Pulmonary artery endothelial cell (primary cell): ENCODE measurements around the gene TICAM1. TPM values are rescaled to one million over a fixed set of nuclear protein-coding genes. Genes with fewer than 3 reads are reported as not detected.
"Not testable (repeated sequence)": the region's sequence is repeated elsewhere in the genome, so short reads cannot be mapped to it uniquely, and the experiment has no call there.

Experiments
- DNase-seq: peaks from one replicate; pipeline ENCODE4 v3.0.0-alpha.2; 2011; ENCODE audit warnings: low read depth, low spot score
- total RNA-seq: library from RNA; depleted of rRNA; stranded (reverse); fragments of >200 nt; gene quantifications from 2 replicates; pipeline ENCODE4 v1.2.3, GENCODE V29; 2014

TICAM1 gene
- total RNA-seq, 1 donor from 2014 or later: 4.0 TPM

DNA sequence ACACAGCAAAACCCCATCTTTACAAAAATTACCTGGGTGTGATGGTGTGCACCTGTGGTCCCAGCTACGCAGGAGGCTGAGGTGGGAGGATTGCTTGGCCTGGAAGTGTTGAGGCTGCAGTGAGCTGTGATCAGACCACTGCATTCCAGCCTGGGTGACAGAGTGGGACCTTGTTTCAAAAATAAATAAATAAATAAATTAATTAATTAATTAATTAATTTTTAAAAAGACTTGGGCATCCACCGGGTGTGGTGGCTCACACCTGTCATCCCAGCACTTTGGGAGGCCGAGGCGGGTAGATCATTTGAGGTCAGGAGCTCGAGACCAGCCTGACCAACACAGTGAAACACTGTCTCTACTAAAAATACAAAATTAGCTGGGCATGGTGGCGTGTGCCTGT lies 26.4 kb downstream of the TICAM1 start:
- DNase-seq: not testable (repeated sequence)

DNA sequence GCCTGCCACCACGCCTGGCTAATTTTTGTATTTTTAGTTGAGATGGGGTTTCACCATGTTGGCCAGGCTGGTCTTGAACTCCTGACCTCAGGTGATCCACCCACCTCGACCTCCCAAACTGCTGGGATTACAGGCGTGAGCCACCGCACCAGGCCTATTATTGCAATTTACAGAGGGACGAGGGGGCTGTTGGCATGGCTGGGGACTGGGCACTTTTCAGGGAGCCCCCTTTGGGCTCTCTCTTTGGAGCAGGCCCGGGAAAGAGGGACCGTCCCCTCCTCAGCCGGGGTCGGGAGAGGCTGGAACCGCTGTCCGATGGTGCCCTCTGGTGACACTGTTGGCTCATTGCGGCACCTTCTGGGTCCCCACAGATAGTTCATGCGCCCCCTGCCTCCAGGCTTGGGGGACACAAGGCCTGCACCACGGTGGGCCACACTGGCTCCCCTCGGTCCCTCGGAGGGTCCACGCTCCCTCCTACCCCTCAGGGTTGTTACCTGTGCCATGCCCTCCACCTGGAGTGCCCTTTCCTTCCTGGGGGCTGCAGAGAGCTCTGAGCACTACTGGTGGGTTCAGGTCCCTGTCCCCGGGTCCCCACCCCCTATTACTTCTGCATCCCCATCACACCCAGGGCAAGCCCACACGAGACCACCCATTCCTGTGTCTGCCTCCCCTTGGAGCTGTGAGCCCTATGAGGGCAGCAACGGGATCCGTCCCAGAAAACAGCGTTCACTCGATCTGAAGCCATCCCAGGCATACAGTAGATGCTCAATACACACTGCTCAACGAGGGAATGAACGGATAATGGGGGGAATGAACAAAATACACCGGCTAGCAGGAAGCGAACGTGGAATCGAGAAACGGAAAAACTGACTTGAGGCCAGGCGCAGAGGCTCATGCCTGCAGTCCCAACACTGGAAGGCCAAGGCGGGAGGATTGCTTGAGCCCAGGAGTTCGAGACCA lies 27.5 kb downstream of the TICAM1 start:
- no peak for DNase-seq

DNA sequence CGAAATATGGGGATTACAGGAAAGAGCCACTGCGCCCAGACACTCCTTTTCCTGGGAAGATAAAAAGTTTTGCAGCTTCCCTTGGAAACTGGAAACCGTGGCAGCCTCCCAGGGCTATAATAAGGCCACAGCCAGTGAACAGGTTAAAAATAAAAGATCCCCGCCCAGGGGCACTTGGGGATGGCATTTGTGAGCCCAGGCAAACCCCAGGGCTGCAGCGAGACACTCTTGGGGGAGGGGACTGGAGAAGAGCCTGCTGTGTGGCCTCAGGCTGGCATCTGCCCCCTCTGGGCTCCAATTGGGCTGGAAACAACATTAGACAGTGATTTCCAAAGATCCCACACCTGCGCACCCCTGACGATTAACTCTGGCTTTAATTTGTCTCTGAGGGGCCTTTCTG lies 28.8 kb downstream of the TICAM1 start:
- no peak for DNase-seq

DNA sequence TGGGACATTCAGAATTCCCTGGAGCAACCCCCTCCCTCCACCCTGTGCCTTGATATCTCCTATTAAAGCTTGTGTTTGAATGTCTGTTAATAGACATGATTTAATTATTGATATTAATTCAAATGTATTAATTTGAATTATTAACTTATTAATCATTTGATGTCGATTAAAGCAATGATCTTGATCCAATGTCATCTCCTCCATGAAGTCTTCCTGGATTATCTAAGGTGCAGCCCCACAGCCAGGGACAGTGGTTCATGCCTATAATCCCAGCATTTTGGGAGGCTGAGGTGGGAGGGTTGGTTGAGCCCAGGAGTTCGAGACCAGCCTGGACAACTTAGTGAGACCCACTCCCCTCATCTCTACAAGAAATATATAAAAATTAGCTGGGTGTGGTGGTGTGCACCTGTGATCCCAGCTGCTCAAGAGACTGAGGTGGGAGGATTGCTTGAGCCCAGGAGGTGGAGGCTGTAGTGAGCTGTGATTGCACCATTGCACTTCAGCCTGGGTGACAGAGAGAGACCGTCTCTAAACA lies 30.4 kb downstream of the TICAM1 start:
- DNase-seq: no peak

DNA sequence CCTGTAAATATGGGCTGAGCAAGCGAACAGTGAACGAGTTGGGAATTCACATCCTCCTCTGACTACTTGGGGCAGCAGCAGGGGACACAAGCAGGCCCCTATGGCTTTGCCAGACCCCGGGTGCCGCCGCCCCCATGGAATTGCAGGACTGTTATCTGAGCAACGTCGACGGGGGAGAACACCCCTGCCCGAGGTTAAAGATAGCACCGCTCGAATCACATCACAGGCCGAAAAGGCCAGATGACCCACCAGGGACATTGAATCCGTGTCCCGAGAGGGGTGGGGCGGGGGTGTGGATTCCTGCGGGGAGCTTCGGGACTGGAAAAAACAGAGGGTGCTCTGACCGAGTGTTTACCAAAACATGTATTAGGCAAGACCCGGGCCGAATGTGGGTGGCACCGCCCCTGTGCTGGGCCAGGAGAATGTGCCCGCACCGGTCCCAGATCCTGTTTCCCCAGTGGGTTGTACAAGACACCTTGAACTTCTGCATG lies 30.9 kb downstream of the TICAM1 start:
- no peak for DNase-seq

DNA sequence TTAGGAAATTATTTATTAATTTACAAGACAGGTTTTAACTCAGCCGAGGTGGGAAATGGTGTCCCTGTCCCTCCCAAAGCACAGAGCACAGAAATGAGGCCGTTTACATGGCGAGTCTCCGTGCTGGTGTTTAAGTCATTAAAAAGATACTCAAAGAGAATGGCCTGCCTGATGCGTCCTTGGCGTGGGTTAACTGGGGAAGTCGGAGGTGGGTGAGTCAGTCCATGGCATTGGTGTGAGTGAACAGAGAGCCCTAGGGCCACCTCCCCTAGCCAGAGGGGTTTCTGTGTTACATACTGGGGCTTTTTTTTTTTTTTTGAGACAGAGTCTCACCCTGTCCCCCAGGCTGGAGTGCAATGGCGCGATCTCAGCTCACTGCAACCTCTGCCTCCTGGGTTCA lies 36.1 kb downstream of the TICAM1 start:
- no peak for DNase-seq

DNA sequence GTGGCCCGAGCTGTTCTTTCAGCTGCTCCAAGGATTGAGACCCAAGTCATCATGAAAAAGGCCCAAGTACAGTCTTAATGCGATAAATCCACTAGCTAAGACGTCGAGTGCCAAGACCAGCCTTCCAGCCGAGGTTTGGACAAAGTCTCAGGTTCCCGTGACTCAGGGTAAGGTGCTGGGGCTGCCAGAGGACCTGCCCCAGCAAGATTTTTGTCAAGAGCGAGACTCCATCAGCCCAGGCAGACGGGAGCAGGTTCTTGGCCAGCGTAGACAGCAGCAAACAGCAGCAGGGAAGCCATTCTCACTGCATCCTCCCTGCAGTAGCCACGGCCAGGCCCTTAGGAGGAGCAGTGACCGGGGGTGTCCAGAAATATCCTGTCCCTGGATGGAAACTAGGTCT lies 36.5 kb downstream of the TICAM1 start:
- DNase-seq: no peak

DNA sequence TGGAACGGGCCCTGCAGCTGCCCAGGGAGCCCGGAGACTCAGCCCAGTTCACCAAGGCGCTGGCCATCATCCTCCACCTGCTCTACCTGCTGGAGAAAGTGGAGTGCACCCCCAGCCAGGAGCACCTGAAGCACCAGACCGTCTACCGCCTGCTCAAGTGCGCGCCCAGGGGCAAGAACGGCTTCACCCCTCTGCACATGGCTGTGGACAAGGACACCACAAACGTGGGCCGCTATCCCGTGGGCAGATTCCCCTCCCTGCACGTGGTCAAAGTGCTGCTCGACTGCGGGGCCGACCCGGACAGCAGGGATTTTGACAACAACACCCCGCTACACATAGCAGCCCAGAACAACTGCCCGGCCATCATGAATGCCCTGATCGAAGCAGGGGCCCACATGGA lies 38.2 kb downstream of the TICAM1 start:
- not testable (repeated sequence) for DNase-seq

DNA sequence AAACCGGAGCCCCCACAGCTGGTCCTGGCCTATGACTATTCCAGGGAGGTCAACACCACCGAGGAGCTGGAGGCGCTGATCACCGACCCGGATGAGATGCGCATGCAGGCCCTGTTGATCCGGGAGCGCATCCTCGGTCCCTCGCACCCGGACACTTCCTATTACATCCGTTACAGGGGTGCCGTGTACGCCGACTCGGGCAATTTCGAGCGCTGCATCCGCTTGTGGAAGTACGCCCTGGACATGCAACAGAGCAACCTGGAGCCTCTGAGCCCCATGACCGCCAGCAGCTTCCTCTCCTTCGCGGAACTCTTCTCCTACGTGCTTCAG lies 38.7 kb downstream of the TICAM1 start:
- not testable (repeated sequence) for DNase-seq

DNA sequence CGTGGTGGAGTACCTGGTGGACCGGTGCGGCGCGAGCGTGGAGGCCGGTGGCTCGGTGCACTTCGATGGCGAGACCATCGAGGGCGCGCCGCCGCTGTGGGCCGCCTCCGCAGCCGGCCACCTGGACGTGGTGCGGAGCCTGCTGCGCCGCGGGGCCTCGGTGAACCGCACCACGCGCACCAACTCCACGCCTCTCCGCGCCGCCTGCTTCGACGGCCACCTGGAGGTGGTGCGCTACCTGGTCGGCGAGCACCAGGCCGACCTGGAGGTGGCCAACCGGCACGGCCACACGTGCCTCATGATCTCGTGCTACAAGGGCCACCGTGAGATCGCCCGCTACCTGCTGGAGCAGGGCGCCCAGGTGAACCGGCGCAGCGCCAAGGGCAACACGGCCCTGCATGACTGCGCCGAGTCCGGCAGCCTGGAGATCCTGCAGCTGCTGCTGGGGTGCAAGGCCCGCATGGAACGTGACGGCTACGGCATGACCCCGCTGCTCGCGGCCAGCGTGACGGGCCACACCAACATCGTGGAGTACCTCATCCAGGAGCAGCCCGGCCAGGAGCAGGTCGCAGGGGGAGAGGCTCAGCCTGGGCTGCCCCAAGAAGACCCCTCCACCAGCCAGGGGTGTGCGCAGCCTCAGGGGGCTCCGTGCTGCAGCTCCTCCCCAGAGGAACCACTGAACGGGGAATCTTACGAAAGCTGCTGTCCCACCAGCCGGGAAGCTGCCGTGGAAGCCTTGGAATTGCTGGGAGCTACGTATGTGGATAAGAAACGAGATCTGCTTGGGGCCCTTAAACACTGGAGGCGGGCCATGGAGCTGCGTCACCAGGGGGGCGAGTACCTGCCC lies 39.3 kb downstream of the TICAM1 start:
- DNase-seq: not testable (repeated sequence)

DNA sequence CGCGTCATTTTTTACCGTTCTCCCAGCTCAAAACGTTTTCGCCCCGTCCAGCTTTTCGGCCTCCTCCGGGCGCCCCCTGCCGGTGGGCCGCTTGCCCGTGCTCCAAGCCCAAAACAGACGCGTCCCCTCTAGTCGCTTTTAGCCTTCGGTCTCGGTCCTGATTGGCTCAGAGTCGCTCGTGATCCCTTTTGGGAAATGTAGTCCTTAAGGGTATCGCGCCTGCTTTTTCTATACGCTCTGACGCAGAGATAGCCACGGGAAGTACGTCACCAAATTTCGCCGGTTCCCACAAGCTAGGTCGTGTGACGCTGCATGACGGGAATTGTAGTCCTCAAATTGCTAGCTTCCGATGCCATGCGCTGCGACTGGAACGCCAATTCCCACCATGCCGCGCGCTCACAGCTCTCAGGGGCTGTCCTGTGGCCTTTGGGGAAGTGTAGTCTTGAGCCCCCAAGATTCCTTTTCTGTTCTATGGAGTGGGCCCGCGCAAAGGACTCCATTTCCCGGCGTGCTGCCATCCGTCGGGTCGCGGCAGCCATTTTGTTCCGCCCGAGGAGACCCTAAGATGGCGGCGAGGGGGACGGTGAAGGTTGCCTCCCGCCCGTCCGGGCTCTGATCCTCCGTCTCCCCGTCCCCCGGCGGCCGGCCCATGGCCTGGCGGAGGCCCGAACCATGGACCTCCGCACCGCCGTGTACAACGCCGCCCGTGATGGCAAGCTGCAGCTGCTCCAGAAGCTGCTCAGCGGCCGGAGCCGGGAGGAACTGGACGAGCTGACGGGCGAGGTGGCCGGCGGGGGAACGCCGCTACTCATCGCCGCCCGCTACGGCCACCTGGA lies 40.1 kb downstream of the TICAM1 start, which contains the start of gene FEM1A:
Gene FEM1A (plus strand): TSS at position 552 of the 836 bp plus-strand sequence. CDS start 121 bp downstream, at position 673.
- peak; percentile 100 for DNase-seq

DNA sequence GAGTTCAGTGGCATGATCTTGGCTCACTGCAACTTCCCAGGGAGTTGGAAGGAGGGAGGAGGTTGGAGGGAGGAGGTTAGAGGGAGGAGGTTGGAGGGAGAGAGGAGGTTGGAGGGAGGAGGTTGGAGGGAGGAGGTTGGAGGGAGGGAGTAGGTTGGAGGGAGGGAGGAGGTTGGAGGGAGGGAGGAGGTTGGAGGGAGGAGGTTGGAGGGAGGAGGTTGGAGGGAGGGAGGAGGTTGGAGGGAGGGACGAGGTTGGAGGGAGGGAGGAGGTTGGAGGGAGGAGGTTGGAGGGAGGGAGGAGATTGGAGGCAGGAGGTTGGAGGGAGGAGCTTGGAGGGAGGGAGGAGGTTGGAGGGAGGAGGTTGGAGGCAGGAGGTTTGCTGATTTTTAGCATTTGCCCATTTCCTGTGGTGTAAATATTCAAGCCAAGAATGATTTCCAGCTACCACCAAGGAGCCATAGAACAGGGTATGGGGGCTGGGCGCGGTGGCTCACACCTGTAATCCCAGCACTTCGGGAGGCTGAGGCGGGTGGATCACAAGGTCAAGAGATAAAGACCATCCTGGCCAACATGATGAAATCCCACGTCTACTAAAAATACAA lies 45.0 kb downstream of the TICAM1 start:
- not testable (repeated sequence) for DNase-seq

DNA sequence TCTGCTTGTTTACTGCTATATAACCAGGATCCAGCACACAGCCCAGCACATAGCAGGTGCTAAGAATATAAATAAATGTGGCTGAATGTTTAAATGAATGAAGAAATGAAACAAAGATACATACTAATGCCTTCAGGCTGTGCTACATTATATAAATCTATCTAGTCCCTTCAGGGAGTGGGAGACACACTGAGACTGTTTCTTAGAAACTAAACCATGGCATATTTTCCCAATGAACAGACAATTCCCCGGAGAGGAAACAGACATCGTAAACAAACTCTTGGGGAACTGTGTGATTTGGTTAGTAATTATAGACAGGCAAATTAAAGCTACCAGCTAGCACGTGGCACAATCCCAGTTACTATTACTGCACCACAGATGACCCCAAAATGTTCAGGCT lies 49.7 kb downstream of the TICAM1 start:
- DNase-seq: no peak

DNA sequence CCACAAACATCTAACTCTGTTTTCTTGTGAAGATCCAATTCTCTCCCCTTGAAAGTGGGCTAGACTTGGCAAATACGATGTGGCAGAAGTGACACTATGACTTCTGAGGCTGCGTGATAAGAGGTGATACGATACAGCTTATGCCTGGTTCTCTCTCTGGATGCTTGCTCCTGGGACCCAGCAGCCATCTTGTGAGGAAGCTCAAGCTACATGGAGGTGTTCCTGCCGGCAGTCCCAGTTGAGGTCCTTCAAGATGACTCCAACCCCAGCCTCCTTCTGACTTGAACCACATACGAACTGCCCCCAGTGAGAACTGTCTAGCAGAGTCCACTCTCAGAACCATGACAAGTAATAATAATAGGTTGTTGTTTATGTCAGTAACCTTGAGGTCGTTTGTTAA lies 50.7 kb downstream of the TICAM1 start:
- no peak for DNase-seq

DNA sequence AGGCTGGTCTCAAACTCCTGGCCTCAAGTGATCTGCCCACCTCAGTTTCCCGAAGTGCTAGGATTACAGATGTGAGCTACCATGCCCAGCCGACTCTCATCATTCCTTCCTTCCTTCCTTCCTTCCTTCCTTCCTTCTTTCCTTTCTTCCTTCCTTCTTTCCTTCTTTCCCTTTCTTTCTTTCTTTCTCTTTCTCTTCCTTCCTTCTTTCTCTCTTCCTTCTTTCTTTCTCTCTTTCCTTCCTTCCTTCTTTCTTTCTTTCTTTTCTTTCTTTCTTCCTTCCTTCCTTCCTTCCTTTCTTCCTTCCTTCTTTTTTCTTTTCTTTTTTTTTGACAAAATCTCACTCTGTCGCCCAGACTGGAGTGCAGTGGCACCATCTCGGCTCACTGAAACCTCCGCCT lies 53.4 kb downstream of the TICAM1 start:
- not testable (repeated sequence) for DNase-seq

DNA sequence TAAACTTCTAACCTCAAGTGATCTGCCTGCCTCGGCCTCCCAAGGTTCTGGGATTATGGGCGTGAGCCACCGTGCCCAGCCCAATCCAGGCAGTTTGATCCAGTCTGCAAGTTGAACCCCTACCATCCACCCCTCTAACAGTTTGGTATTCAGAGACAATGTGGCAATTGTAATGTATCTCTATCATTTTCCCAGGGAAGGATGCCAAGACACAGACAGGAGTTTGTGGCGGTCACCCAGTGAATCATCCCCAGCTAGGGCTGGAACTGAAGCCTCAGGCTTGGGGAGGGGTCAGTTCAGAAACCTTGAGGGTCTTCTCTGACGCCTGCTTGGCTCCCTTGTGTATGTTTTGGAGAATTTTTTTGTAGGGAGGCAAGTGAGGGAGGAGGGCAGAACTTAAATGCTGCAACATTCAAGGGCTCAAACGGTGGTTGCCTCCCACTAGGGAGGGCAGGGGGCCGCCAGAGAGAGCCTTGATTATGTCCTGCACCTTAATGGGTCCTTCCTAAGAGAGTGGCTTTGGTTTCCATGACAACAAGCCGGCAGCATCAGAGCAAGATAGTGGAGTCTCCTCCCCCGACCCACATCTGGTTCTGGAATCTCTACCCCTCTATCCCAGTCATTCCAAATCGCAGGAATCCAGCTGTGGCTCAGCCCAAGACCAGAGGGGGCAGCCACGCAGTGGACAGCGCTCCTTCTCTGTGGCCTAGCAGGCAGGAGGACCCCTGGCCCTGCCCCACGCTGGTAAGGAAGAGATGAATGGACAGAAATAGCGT lies 54.9 kb downstream of the TICAM1 start:
- DNase-seq: no peak

DNA sequence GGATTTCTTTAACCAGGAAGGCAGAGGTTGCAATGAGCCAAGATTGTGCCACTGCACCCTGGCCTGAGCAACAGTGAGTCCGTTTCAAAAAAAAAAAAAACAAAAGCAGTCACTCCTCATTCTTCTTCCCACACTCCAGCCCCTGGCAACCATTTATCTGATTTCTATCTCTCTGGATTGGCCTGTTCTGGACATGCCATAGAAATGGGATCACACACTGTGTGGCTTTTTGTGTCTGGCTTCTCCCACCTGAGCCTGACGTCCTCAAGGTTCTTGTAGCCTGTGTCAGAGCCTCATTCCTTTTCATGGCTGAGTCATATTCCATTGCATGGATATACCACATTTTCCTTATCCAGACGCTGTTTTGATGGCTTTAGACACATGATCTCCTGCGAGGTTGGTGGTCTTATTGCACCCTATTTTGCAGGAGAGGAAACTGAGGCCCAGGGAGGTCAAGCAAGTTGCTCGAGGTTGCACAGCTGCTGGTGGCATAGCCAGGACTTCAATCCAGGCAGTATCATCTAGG lies 55.8 kb downstream of the TICAM1 start:
- no peak for DNase-seq

DNA sequence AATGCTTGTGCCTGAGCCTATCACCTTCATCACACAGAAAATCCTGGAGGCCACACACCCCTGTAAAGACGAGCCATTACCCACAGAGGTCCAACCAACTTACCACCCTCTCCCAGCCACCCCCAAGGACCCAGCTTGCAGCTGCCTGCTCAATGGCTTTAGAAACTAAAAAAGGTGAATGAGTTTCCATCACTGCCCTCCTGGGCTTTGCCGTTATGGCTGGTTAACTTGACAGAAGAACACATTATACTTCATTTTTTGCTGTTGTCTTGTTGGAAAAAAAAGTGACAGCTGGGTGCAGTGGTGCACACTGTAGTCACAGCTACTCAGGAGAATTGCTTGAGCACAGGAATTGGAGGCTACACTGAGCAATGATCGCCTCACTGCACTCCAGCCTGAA lies 57.4 kb downstream of the TICAM1 start:
- no peak for DNase-seq

DNA sequence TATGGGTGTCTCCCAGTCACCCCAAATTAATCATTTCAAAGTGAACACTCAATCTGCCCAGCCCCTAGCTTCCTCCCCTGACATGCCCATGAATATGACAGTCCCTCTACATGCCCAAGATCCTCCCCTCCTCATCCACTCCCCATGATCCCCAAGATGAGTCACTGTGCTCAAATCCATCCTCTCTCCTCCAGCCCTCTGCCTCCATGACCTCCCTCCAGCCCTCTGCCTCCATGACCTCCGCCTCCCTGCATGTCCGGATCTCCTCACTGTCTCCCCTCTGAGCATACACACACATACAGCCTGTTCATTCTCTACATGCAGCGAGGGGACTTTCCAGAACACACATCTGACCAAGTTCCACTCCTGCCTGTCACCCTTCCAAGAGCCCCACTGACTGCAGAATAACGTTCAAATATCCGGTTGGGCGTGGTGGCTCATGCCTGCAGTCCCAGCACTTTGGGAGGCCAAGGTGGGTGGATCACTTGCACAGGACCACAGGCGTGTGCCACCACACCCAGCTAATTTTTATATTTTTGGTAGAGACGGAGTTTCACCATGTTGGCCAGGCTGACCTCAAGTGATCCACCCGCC lies 58.4 kb downstream of the TICAM1 start:
- no peak for DNase-seq
